Coronary artery (tissue), 2 donors: ENCODE data around the gene WDFY4.

Experiments
- DNase-seq: peaks from one replicate; pipeline ENCODE4 v3.0.0-alpha.2; 2017; ENCODE audit warnings: low spot score
- H3K27ac ChIP-seq, 2 donors: fragments of 200-600 bp; sonication (generic); one replicate each; pipeline ENCODE4 v1.5.1; 2016 to 2019
- H3K4me3 ChIP-seq: fragments of 200-600 bp; sonication (generic); 2 replicates; pipeline ENCODE4 v1.5.1; 2016; ENCODE audit warnings: mild to moderate bottlenecking, moderate library complexity
- CTCF ChIP-seq: fragments of 200-600 bp; sonication (generic); IDR thresholded peaks from one replicate; pipeline ENCODE4 v1.5.1; 2019; ENCODE audit warnings: antibody characterized with exemption

The WDFY4 gene

GRCh38 chr10:48983648-48984351 is 299.1 kb downstream of the WDFY4 start:
- H3K27ac ChIP-seq: no peak overlapping the region
- no peak overlapping the region for H3K4me3 ChIP-seq
- DNase-seq: no peak
- TF ChIP-seq CTCF: no peak

- H3K4me3 ChIP-seq: no peak overlapping the region
- no peak for DNase-seq
- TF ChIP-seq CTCF: no peak
- no peak overlapping the region for H3K27ac ChIP-seq
Observed at GRCh38 chr10:48985621-48986158, 301.0 kb downstream of the WDFY4 start.

- H3K4me3 ChIP-seq: no peak overlapping the region
- TF ChIP-seq CTCF: no peak
- DNase-seq: no peak
- no peak overlapping the region for H3K27ac ChIP-seq
Observed at GRCh38 chr10:48990226-48990625, 305.6 kb downstream of the WDFY4 start.

- Histone ChIP-seq H3K27ac (no peak overlapping the region), H3K4me3 (no peak overlapping the region)
- TF ChIP-seq CTCF: no peak
- no peak for DNase-seq
Observed at GRCh38 chr10:48993627-48994026, 309.0 kb downstream of the WDFY4 start.

GRCh38 chr10:48996329-48996728 is 311.7 kb downstream of the WDFY4 start:
- no peak overlapping the region for H3K27ac ChIP-seq
- H3K4me3 ChIP-seq: no peak overlapping the region
- peak; percentile 26 for DNase-seq
- TF ChIP-seq CTCF: no peak

GRCh38 chr10:48999346-48999745 is 314.7 kb downstream of the WDFY4 start:
- no peak for TF ChIP-seq CTCF
- Histone ChIP-seq H3K4me3 (no peak overlapping the region), H3K27ac (no peak overlapping the region)
- no peak for DNase-seq
